ENCODE data around the gene YY1AP1.
A peak's percentile ranks its signal among the peaks of the same experiment; 100 is the strongest.
"Not testable (repeated sequence)": the region's sequence is repeated elsewhere in the genome, so short reads cannot be mapped to it uniquely, and the experiment has no call there.

The YY1AP1 gene

GRCh38 chr1:155694167-155694566 is 5.6 kb upstream of the YY1AP1 start:
- DNase-seq, result no peak

GRCh38 chr1:155691992-155692528 is 3.5 kb upstream of the YY1AP1 start:
- no peak for DNase-seq

- not testable (repeated sequence) for DNase-seq
Measured at GRCh38 chr1:155689081-155689607, 570 bp upstream of the YY1AP1 start, which contains the start of gene DAP3. Gene DAP3 (plus strand): TSS chr1:155689091. CDS start chr1:155709780, 20,689 bp downstream.

GRCh38 chr1:155687705-155688323 is 760 bp downstream of the YY1AP1 start:
- not testable (repeated sequence) for DNase-seq

- DNase-seq, result no peak
Measured at GRCh38 chr1:155681776-155682175, 6.8 kb downstream of the YY1AP1 start.

- DNase-seq, result no peak
Measured at GRCh38 chr1:155680531-155680930, 8.0 kb downstream of the YY1AP1 start.

GRCh38 chr1:155678992-155679391 is 9.6 kb downstream of the YY1AP1 start:
- not testable (repeated sequence) for DNase-seq

GRCh38 chr1:155678027-155678426 is 10.5 kb downstream of the YY1AP1 start:
- DNase-seq, result no peak

- DNase-seq, result no peak
Measured at GRCh38 chr1:155673003-155673402, 15.6 kb downstream of the YY1AP1 start.

GRCh38 chr1:155671750-155672149 is 16.8 kb downstream of the YY1AP1 start:
- DNase-seq, result no peak

- DNase-seq, result no peak
Measured at GRCh38 chr1:155669233-155670162, 19.1 kb downstream of the YY1AP1 start.

- DNase-seq, result not testable (repeated sequence)
Measured at GRCh38 chr1:155661239-155661638, 27.3 kb downstream of the YY1AP1 start.

- no peak for DNase-seq
Measured at GRCh38 chr1:155657463-155657862, 31.1 kb downstream of the YY1AP1 start.

- no peak for DNase-seq
Measured at GRCh38 chr1:155652951-155653350, 35.6 kb downstream of the YY1AP1 start.

GRCh38 chr1:155651861-155652661 is 36.5 kb downstream of the YY1AP1 start:
- no peak for DNase-seq

- no peak for DNase-seq
Measured at GRCh38 chr1:155650231-155650757, 38.3 kb downstream of the YY1AP1 start.

- DNase-seq, result no peak
Measured at GRCh38 chr1:155649676-155650075, 38.9 kb downstream of the YY1AP1 start.

GRCh38 chr1:155648207-155649147 is 40.1 kb downstream of the YY1AP1 start:
- DNase-seq, result peak; percentile 91

GRCh38 chr1:155646307-155646706 is 42.3 kb downstream of the YY1AP1 start:
- peak; percentile 37 for DNase-seq

GRCh38 chr1:155645648-155646047 is 42.9 kb downstream of the YY1AP1 start:
- DNase-seq, result peak; percentile 16

GRCh38 chr1:155645034-155645598 is 43.5 kb downstream of the YY1AP1 start:
- DNase-seq, result no peak

Measured in fibroblast of upper back skin (primary cell).